GM18951 (cell line): Measurements from ENCODE around the gene KCNH1.

ENCODE experiments used
- POLR2A ChIP-seq: IDR thresholded peaks from 4 replicates; pipeline ENCODE4 v1.6.1; 2011; ENCODE audit warnings: mild to moderate bottlenecking; ENCODE audit not compliant: insufficient read length, insufficient read depth; ENCODE audit errors: extremely low read depth
- in situ Hi-C: fragments of 300-500 bp; cut with MboI; formaldehyde crosslinking; loops from one replicate; pipeline ENCODE4 v1.12.0; 2022; ENCODE audit warnings: low sequenced_read_pairs, mixed read lengths, inconsistent platforms; ENCODE audit not compliant: unreplicated experiment

KCNH1 gene

DNA sequence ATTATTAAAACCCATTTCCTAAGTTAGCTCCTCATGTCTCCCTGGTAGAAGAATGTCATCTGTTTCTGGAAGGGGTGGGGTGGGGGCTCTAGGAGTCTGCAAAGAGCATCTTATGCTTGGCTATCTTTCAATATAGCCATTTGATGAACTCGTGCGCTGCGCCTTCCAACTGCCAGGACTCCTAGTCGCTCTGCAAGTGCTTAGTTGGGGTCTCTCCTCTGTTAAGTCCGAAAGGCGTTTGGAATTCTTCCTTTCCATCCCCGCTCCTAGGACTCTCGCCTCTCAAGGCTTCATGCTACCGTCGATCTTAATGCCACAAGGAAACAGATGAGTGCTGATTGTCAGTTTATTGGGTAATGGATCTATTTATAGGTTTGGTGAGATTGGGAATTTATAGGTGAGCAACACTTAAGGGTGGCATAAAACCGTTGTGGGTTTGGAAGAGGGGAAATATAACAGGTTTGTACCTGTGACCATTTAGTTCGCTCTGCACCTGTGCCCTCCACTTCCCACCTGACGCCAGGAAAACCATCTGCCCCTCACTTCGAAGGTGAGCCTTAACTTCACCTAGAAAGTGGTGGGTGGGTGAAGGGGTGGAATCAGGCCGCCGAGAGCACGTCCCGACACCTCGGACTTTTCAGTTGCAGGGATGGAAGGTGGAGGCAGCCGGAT, 1.1 kb downstream of the KCNH1 start:
- TF ChIP-seq POLR2A, result no peak
- in situ Hi-C loops, result loop anchor here (25.0 kb wide), 2 partner anchors 546 to 671 kb away; no protein-coding TSS in a partner anchor

GRCh38 chr1:211129776-211130175, 4.2 kb downstream of the KCNH1 start:
- no peak for TF ChIP-seq POLR2A
- in situ Hi-C loops, result loop anchor here (25.0 kb wide), 2 partner anchors 542 to 667 kb away; no protein-coding TSS in a partner anchor

DNA sequence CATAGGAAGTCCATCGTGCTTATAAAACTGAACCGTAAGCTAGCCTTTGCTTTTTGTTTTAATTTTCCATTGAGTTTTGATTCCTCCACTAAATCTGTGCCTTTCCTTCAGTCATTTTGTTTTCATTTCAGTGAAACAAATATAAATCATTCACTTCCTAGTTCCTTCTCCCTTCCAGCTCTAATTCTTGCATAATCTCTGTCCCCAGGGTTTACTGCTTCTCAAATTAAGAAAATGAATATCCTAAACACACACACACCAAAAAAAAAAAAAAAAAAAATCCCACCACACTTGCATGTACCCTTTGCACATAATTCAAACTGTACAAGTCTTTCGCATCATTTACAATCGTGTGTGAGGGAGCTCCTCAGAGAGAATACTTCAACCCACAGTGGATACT, 6.8 kb downstream of the KCNH1 start:
- in situ Hi-C loops, result loop anchor here (25.0 kb wide), 2 partner anchors 540 to 665 kb away; no protein-coding TSS in a partner anchor

GRCh38 chr1:211126622-211127021, 7.3 kb downstream of the KCNH1 start:
- in situ Hi-C loops, result loop anchor here (25.0 kb wide), 2 partner anchors 539 to 664 kb away; no protein-coding TSS in a partner anchor
- no peak for TF ChIP-seq POLR2A

More for the DNA sequence above, 6.8 kb downstream of the KCNH1 start:
- TF ChIP-seq POLR2A, result no peak

- in situ Hi-C loops, result no loop called here
- no peak for TF ChIP-seq POLR2A
Measured at GRCh38 chr1:211118407-211119102, 15.4 kb downstream of the KCNH1 start.

- in situ Hi-C loops, result no loop called here
- no peak for TF ChIP-seq POLR2A
Measured at GRCh38 chr1:211114446-211114845, 19.5 kb downstream of the KCNH1 start.

DNA sequence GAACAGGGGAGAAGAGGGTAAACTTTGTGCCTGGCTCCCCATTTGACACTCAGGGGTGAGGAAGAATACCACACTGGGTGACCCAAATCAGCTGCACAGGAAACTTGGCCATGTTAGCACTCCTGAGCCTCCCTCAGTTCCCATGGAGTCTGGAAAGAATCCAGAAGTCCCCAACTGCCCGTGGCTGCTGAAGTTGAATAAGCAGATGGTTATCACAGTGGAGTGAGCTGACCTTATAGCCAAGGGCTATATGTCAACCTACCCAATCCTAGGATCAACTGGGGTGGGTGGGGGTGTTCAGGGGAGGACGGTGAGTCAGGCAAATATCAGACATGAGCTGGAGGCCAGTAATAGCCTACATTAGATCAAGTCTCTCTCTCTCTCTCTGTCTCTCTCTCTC, 20.4 kb downstream of the KCNH1 start:
- in situ Hi-C loops, result no loop called here
- TF ChIP-seq POLR2A, result no peak

DNA sequence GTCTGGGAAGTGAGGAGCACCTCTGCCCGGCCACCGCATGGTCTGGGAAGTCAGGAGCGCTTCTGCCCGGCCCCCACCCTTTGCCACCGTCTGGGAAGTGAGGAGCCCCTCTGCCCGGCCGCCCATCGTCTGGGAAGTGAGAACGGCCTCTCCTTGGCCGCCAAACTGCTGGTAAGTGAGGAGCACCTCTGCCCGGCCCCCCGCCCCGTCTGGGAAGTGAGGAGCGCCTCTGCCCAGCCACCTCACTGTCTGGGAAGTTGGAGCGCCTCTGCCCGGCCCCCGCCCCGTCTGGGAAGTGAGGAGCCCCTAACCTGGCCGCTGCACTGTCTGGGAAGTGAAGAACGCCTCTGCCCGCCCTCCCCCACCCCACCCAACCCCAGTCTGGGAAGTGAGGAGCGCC, 22.6 kb downstream of the KCNH1 start:
- TF ChIP-seq POLR2A, result no peak
- in situ Hi-C loops, result no loop called here

DNA sequence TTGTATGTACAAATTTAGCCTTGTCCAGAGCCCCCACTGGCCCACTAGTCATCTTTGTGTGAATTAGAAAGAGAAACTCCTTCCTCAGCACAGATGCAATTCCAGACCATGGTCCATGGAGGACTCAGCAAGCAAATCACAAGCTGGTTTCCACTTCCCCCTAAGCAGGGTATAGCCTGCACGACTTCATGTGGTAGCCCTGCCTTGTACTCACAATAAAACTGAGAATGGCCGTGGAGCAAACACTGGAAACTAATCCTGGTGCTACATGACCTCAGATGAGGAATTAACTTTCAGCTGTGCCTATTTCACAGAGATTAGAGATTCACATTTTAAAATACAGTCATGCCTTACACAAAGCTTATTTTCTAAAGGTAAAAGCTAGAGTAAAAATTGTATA, 32.5 kb downstream of the KCNH1 start:
- in situ Hi-C loops, result no loop called here

GRCh38 chr1:211099393-211099792, 34.6 kb downstream of the KCNH1 start:
- in situ Hi-C loops, result no loop called here
- TF ChIP-seq POLR2A, result no peak

More for the DNA sequence above, 32.5 kb downstream of the KCNH1 start:
- TF ChIP-seq POLR2A, result no peak

- in situ Hi-C loops, result no loop called here
- TF ChIP-seq POLR2A, result no peak
Measured at GRCh38 chr1:211095381-211095780, 38.6 kb downstream of the KCNH1 start.

GRCh38 chr1:211092955-211093354, 41.0 kb downstream of the KCNH1 start:
- in situ Hi-C loops, result no loop called here
- TF ChIP-seq POLR2A, result no peak

DNA sequence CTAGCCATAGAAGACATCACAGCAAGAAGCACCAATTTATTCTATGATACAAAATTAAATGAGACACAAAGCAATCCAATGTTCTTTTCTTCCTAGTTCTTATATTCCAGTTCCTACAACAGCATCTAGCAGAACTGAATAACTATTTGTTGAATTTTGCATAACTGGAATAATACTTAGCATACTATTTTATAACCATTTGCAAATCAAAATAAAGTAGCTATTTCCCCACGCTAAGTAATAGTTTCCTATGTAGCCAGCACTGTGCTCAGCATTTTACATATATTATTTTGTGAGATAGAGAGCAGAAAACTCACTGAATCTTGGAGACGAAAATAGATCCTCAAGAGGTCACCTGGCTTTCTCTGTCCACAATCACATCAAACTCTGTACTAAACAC, 42.1 kb downstream of the KCNH1 start:
- TF ChIP-seq POLR2A, result no peak
- in situ Hi-C loops, result no loop called here

DNA sequence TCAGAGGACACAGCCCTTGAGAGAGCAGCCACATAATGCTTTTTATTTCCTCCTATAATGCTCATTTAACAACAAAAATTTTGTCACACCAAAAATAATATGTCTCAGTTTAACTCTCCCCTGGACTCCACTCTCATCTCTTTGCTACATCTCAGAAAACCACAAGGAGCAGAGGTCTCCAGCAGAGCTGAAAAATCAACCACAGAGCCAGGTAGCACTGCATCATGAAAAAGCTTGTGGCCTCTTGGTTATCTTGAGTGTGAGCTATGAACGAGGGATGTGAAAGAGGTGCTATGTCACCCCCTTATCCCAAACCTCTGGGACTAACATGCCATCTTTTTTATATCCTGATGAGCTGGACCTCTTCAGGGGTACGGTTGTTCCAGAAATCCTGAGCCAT, 44.4 kb downstream of the KCNH1 start:
- in situ Hi-C loops, result no loop called here
- no peak for TF ChIP-seq POLR2A
